Parathyroid adenoma (tissue), 2 donors: ENCODE data around the gene SLC2A8.

Source experiments
- H2AFZ ChIP-seq: fragments of 300-600 bp; sonication (generic); one replicate; pipeline ENCODE4 v1.7.0; 2017; ENCODE audit warnings: antibody characterized with exemption, mild to moderate bottlenecking
- H3K27ac ChIP-seq: fragments of 300-600 bp; sonication (generic); one replicate; pipeline ENCODE4 v1.7.0; 2017
- H3K27me3 ChIP-seq: fragments of 300-600 bp; sonication (generic); one replicate; pipeline ENCODE4 v1.7.0; 2017; ENCODE audit warnings: low read length; ENCODE audit not compliant: control insufficient read depth, insufficient read depth
- H3K36me3 ChIP-seq: fragments of 300-600 bp; sonication (generic); one replicate; pipeline ENCODE4 v1.7.0; 2017; ENCODE audit warnings: low read length; ENCODE audit not compliant: control insufficient read depth, insufficient read depth
- H3K4me1 ChIP-seq: fragments of 300-600 bp; sonication (generic); one replicate; pipeline ENCODE4 v1.7.0; 2017; ENCODE audit warnings: control low read depth
- H3K4me2 ChIP-seq: fragments of 300-600 bp; sonication (generic); one replicate; pipeline ENCODE4 v1.7.0; 2017; ENCODE audit warnings: low read length
- H3K4me3 ChIP-seq: fragments of 300-600 bp; sonication (generic); one replicate; pipeline ENCODE4 v1.7.0; 2017; ENCODE audit warnings: low read depth, low read length
- H3K79me2 ChIP-seq: fragments of 300-600 bp; sonication (generic); one replicate; pipeline ENCODE4 v1.7.0; 2017; ENCODE audit warnings: control low read depth
- H3K9ac ChIP-seq: fragments of 300-600 bp; sonication (generic); one replicate; pipeline ENCODE4 v1.7.0; 2017; ENCODE audit warnings: mild to moderate bottlenecking
- H3K9me3 ChIP-seq: fragments of 300-600 bp; sonication (generic); one replicate; pipeline ENCODE4 v1.7.0; 2017; ENCODE audit warnings: low read length; ENCODE audit not compliant: control insufficient read depth
- TF ChIP-seq, protein P1 (sequence below): fragments of 300-600 bp; sonication (generic); IDR thresholded peaks from one replicate; pipeline ENCODE4 v1.7.0; 2017; ENCODE audit warnings: antibody characterized with exemption, mild to moderate bottlenecking
- donor health status: primary hyperparathyroidism.

The SLC2A8 gene, protein sequence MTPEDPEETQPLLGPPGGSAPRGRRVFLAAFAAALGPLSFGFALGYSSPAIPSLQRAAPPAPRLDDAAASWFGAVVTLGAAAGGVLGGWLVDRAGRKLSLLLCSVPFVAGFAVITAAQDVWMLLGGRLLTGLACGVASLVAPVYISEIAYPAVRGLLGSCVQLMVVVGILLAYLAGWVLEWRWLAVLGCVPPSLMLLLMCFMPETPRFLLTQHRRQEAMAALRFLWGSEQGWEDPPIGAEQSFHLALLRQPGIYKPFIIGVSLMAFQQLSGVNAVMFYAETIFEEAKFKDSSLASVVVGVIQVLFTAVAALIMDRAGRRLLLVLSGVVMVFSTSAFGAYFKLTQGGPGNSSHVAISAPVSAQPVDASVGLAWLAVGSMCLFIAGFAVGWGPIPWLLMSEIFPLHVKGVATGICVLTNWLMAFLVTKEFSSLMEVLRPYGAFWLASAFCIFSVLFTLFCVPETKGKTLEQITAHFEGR

GRCh38 chr9:127396808-127397645 lies at the start of gene SLC2A8:
TSS of gene SLC2A8 (plus strand) at chr9:127397169. CDS start at chr9:127397231, 62 bp downstream.
- peak within 1 kb of the TSS; percentile 67 for H3K9ac ChIP-seq
- H3K36me3 ChIP-seq = no peaks in the 10 kb centered on the region
- peaks cover 3% of the 10 kb centered on the region for H3K79me2 ChIP-seq
- H3K4me3 ChIP-seq = peak within 1 kb of the TSS; percentile 59
- TF ChIP-seq, protein P1, sequence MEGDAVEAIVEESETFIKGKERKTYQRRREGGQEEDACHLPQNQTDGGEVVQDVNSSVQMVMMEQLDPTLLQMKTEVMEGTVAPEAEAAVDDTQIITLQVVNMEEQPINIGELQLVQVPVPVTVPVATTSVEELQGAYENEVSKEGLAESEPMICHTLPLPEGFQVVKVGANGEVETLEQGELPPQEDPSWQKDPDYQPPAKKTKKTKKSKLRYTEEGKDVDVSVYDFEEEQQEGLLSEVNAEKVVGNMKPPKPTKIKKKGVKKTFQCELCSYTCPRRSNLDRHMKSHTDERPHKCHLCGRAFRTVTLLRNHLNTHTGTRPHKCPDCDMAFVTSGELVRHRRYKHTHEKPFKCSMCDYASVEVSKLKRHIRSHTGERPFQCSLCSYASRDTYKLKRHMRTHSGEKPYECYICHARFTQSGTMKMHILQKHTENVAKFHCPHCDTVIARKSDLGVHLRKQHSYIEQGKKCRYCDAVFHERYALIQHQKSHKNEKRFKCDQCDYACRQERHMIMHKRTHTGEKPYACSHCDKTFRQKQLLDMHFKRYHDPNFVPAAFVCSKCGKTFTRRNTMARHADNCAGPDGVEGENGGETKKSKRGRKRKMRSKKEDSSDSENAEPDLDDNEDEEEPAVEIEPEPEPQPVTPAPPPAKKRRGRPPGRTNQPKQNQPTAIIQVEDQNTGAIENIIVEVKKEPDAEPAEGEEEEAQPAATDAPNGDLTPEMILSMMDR = no peak
- no peaks in the 10 kb centered on the region for H3K27me3 ChIP-seq
- peak within 1 kb of the TSS; percentile 54 for H3K27ac ChIP-seq
- H3K4me1 ChIP-seq = no peaks in the 10 kb centered on the region
- peak within 1 kb of the TSS; percentile 74 for H2AFZ ChIP-seq
- H3K9me3 ChIP-seq = no peaks in the 10 kb centered on the region
- peak within 1 kb of the TSS; percentile 82 for H3K4me2 ChIP-seq

- Histone ChIP-seq H3K9me3 (no peaks in the 10 kb centered on the region), H3K79me2 (no peaks in the 10 kb centered on the region), H3K27me3 (no peaks in the 10 kb centered on the region), H3K4me3 (no peak overlapping the region), H3K4me1 (no peaks in the 10 kb centered on the region), H3K9ac (no peak overlapping the region), H3K4me2 (no peak overlapping the region), H3K36me3 (no peaks in the 10 kb centered on the region), H2AFZ (no peak overlapping the region), H3K27ac (no peak overlapping the region)
- TF ChIP-seq, protein P1 = peak; percentile 43
Observed at GRCh38 chr9:127347831-127348776, 48.9 kb upstream of the SLC2A8 start.

- Histone ChIP-seq H3K4me3 (no peak overlapping the region), H3K79me2 (no peaks in the 10 kb centered on the region), H3K9ac (no peak overlapping the region), H3K27ac (no peak overlapping the region), H2AFZ (no peak overlapping the region), H3K4me1 (no peaks in the 10 kb centered on the region), H3K9me3 (no peaks in the 10 kb centered on the region), H3K27me3 (no peaks in the 10 kb centered on the region), H3K4me2 (no peak overlapping the region), H3K36me3 (no peaks in the 10 kb centered on the region)
- TF ChIP-seq, protein P1 = no peak
Observed at GRCh38 chr9:127349483-127350113, 47.4 kb upstream of the SLC2A8 start.
